Esophagus muscularis mucosa (tissue), 4 donors: ENCODE data around the gene TEX29. TPM values are rescaled to one million over a fixed set of nuclear protein-coding genes. Genes with fewer than 3 reads are reported as not detected.

Experiments
- DNase-seq: peaks from one replicate; pipeline ENCODE4 v3.0.0-alpha.2; 2017; ENCODE audit errors: extremely low spot score
- H3K27ac ChIP-seq, 4 donors: fragments of 200-600 bp; sonication (generic); replicated peaks in 1 of 4; 1 replicate in 3 of 4; 2 replicates in 1 of 4; pipeline ENCODE4 v1.5.1; 2016 to 2019; ENCODE audit warnings: mild to moderate bottlenecking in 1 of 4
- H3K27me3 ChIP-seq, 4 donors: fragments of 200-600 bp; sonication (generic); one replicate each; pipeline versions ENCODE4 v1.5.1 to v1.6.0; 2016 to 2019
- H3K36me3 ChIP-seq, 4 donors: fragments of 200-600 bp; sonication (generic); one replicate each; pipeline ENCODE4 v1.5.1; 2016 to 2019
- H3K4me1 ChIP-seq, 4 donors: fragments of 200-600 bp; sonication (generic); one replicate each; pipeline ENCODE4 v1.5.1; 2016 to 2019
- H3K4me3 ChIP-seq, 4 donors: fragments of 200-600 bp; sonication (generic); 1 replicate in 2 of 4; 2 replicates in 2 of 4; pipeline ENCODE4 v1.5.1; 2016 to 2019; ENCODE audit warnings: mild to moderate bottlenecking in 4 of 4, moderate library complexity in 1 of 4
- H3K9me3 ChIP-seq, 4 donors: fragments of 200-600 bp; sonication (generic); 1 replicate in 3 of 4; 2 replicates in 1 of 4; pipeline ENCODE4 v1.5.1; 2016 to 2019
- CTCF ChIP-seq, 3 experiments: fragments of 200-600 bp in 2 of 3; fragments of 450-650 bp in 1 of 3; sonication (generic) in 2 of 3; IDR thresholded peaks; one replicate each; pipeline ENCODE4 v1.5.1; 2017 to 2019; ENCODE audit warnings: antibody characterized with exemption in 3 of 3, mild to moderate bottlenecking in 2 of 3, moderate library complexity in 1 of 3
- EP300 ChIP-seq: sonication (generic); formaldehyde crosslinking; IDR thresholded peaks from one replicate; pipeline ENCODE4 v1.6.1; 2017; ENCODE audit warnings: antibody characterized with exemption
- POLR2A ChIP-seq: fragments of 450-650 bp; IDR thresholded peaks from one replicate; pipeline ENCODE4 v1.6.1; 2017; ENCODE audit warnings: antibody characterized with exemption, moderate library complexity, mild to moderate bottlenecking, low read depth
- POLR2AphosphoS5 ChIP-seq, 2 donors: sonication (generic); formaldehyde crosslinking; IDR thresholded peaks; one replicate each; pipeline ENCODE4 v1.6.1; 2017; ENCODE audit warnings: antibody characterized with exemption in 2 of 2
- WGBS: methylation state at CpG from one replicate; pipeline ENCODE4 v1.1.5; 2018; 5-methylcytosine and 5-hydroxymethylcytosine counted together
- intact Hi-C: fragments of 100-400 bp; cut with DNase I; formaldehyde crosslinking; loops from one replicate; pipeline ENCODE4 v1.15.1; 2023
- total RNA-seq, 4 donors: library from RNA; depleted of rRNA; stranded (reverse); fragments of >200 nt; gene quantifications; one replicate each; pipeline versions ENCODE4 v1.1.0 to v1.2.1, GENCODE V29; 2016

Gene TEX29
- total RNA-seq, 4 donors from 2014 or later, result 0.83 to 0.99 TPM; not detected in 2

GRCh38 chr13:111370147-111370546 lies 49.7 kb downstream of the TEX29 start:
- TF ChIP-seq POLR2A, result no peak
- TF ChIP-seq EP300, result no peak
- no peak for TF ChIP-seq POLR2AphosphoS5 (IDR thresholded peaks at IDR 0.05)
- TF ChIP-seq CTCF (IDR thresholded peaks at IDR 0.05), result no peak

DNA sequence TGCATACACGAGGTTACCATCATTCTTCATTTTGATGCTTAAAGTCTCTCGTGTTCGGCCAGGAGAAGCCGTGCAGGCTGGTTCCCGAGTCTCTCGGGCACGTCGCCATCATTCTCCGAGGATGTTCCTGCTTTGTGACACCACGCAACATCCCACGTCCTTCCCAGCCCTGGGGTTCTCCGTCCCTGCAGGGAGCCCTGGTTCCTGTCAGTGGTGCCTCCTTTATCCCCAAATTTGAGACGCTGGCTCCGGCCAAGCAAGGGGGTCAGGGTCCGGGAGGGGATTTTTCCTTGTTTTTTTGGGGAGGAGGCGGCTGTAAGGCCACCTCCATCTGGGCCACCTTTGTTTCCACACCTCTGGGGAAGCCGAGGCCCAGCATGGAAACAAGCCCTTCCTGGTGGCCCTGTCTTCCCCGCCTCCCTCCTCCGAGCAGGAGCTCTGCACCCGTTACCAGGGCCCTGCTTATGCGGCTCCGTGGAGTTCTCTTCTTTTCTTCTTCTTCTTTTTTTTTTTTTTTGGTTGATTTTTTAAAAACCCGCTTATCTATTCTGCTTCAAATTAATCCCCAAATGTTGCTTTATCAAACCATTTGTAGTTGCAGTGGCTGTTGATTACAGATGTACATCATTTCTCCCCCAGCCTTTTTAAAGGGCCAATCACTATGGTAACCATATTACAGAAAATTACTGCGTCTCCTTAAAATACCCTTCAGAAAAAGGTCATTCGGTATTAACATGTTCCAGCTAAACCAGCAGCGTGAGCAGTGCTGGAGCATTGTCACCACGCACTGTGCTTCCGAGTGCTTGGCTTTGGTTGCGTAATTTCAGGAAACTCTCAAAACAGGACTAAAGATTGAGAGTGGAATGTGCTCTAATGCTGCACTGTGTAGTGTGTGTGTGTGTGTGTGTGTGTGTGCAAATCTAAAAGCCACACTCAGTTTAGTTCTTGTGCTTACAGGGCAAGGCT lies 50.4 kb downstream of the TEX29 start:
- Histone ChIP-seq H3K9me3 (no peaks in the 10 kb centered on the region), H3K27ac (no peak overlapping the region), H3K4me1 (no peaks in the 10 kb centered on the region), H3K36me3 (no peaks in the 10 kb centered on the region), H3K4me3 (no peak overlapping the region), H3K27me3 (peaks cover 0 to 17% (median 0%) of the 10 kb centered on the region in 4 donors)
- intact Hi-C loops, result no loop called here
- WGBS, result 87% methylated on average over 27 of the region's 29 CpGs
- peak; percentile 81 for DNase-seq
- TF ChIP-seq EP300, result no peak
- no peak for TF ChIP-seq POLR2AphosphoS5 (IDR thresholded peaks at IDR 0.05)

More at GRCh38 chr13:111370147-111370546, 49.7 kb downstream of the TEX29 start:
- Histone ChIP-seq H3K4me3 (no peak overlapping the region), H3K36me3 (no peaks in the 10 kb centered on the region), H3K27me3 (peaks cover 0 to 20% (median 0%) of the 10 kb centered on the region in 4 donors), H3K4me1 (no peaks in the 10 kb centered on the region), H3K27ac (no peak overlapping the region), H3K9me3 (no peaks in the 10 kb centered on the region)
- WGBS, result 84% methylated on average over 5 of the region's 5 CpGs
- peak; percentile 81 for DNase-seq
- intact Hi-C loops, result no loop called here

DNA sequence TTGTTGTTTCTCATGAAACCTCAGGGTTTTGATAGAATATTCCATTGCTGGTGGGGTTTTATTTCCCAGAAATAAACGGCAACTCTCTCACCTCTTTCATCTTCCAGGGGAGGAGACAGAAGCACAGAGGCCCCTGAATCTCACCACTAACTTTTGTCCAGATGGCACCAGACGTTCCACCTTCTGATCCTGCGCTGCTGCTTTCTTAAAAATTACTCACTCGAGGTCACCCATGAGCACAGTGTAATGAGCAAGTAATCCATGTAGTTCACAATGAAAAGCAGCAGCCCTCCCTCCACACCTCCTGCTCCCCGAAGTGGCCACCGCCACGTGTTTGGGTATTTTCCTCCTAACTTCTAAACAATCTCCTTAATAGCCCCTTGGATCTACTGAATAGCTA lies 51.3 kb downstream of the TEX29 start:
- H3K27ac ChIP-seq, result no peak overlapping the region
- H3K4me1 ChIP-seq, result no peaks in the 10 kb centered on the region
- H3K36me3 ChIP-seq, result no peaks in the 10 kb centered on the region
- H3K9me3 ChIP-seq, result no peaks in the 10 kb centered on the region
- WGBS, result 68% methylated on average over 7 of the region's 7 CpGs
- H3K4me3 ChIP-seq, result no peak overlapping the region
- DNase-seq, result no peak
- intact Hi-C loops, result no loop called here
- TF ChIP-seq EP300 (no peak), CTCF (IDR thresholded peaks at IDR 0.05) (no peak), POLR2A (no peak), POLR2AphosphoS5 (IDR thresholded peaks at IDR 0.05) (no peak)
- peaks cover 0 to 17% (median 0%) of the 10 kb centered on the region in 4 donors for H3K27me3 ChIP-seq

GRCh38 chr13:111372651-111373425 lies 52.4 kb downstream of the TEX29 start:
- Histone ChIP-seq H3K27me3 (peaks cover 0 to 17% (median 0%) of the 10 kb centered on the region in 4 donors), H3K36me3 (no peaks in the 10 kb centered on the region), H3K4me3 (no peak overlapping the region), H3K9me3 (no peaks in the 10 kb centered on the region), H3K4me1 (no peaks in the 10 kb centered on the region), H3K27ac (no peak overlapping the region)
- intact Hi-C loops, result no loop called here
- no peak for TF ChIP-seq POLR2A
- TF ChIP-seq CTCF (IDR thresholded peaks at IDR 0.05), result no peak
- no peak for TF ChIP-seq POLR2AphosphoS5 (IDR thresholded peaks at IDR 0.05)
- no peak for TF ChIP-seq EP300
- DNase-seq, result peak; percentile 53
- 80% methylated on average over 23 of the region's 23 CpGs for WGBS

- Histone ChIP-seq H3K4me3 (no peak overlapping the region), H3K27ac (no peak overlapping the region), H3K9me3 (no peaks in the 10 kb centered on the region), H3K4me1 (no peaks in the 10 kb centered on the region), H3K27me3 (peaks cover 0 to 17% (median 0%) of the 10 kb centered on the region in 4 donors), H3K36me3 (no peaks in the 10 kb centered on the region)
- TF ChIP-seq EP300, result no peak
- no peak for TF ChIP-seq CTCF (IDR thresholded peaks at IDR 0.05)
- TF ChIP-seq POLR2AphosphoS5 (IDR thresholded peaks at IDR 0.05), result no peak
- no peak for TF ChIP-seq POLR2A
- intact Hi-C loops, result no loop called here
- DNase-seq, result peak; percentile 66
- 80% methylated on average over 6 of the region's 6 CpGs for WGBS
These were observed 53.0 kb downstream of the TEX29 start for GRCh38 chr13:111373486-111373885.
